AG04450 (cell line): ENCODE results near the gene WNT7B. TPM values are rescaled to one million over a fixed set of nuclear protein-coding genes. Genes with fewer than 3 reads are reported as not detected.

ENCODE experiments used
- CTCF ChIA-PET: fragments of 300-600, 350-600 bp; formaldehyde crosslinking; extraction: SDS; loops from one replicate; lab custom pipeline; 2022; ENCODE audit warnings: antibody characterized with exemption, inconsistent platforms; lab: Charles Lee
- POLR2A ChIA-PET: fragments of 350-600 bp; formaldehyde crosslinking; extraction: SDS; loops from one replicate; lab custom pipeline; 2021; ENCODE audit warnings: antibody characterized with exemption, inconsistent platforms; lab: Yijun Ruan, JAX
- DNase-seq: peaks from one replicate; pipeline ENCODE4 v3.0.0-alpha.2; 2011; ENCODE audit warnings: low read depth, low spot score
- H3K27ac ChIP-seq: one replicate; pipeline ENCODE4 v1.5.1; 2012; ENCODE audit warnings: low read depth, low read length, control low read depth
- H3K27me3 ChIP-seq: one replicate; pipeline ENCODE4 v1.6.0; 2012; ENCODE audit warnings: low read length; ENCODE audit not compliant: control insufficient read depth, insufficient read depth
- H3K4me3 ChIP-seq: 2 replicates; pipeline ENCODE4 v1.5.1; 2011; ENCODE audit warnings: mild to moderate bottlenecking, low read depth, low read length, control low read depth
- H3K9me3 ChIP-seq: 2 replicates; pipeline ENCODE4 v1.5.1; 2012; ENCODE audit warnings: low read length; ENCODE audit not compliant: control insufficient read depth, insufficient read depth
- CTCF ChIP-seq: IDR thresholded peaks from 2 replicates; pipeline ENCODE4 v1.5.1; 2011; ENCODE audit warnings: low read depth, low read length, control low read depth, inconsistent platforms
- polyA plus RNA-seq: library from polyadenylated mRNA; depleted of rRNA; stranded (reverse); fragments of >200 nt; gene quantifications from 2 replicates; pipeline ENCODE4 v1.2.3, GENCODE V29; 2011

WNT7B gene
- polyA plus RNA-seq, 1 experiment: 0.56 TPM

- Histone ChIP-seq H3K9me3 (no peaks in the 10 kb centered on the region; the same call in 1 of the 2 replicates), H3K4me3 (no peak overlapping the region), H3K27me3 (no peaks in the 10 kb centered on the region), H3K27ac (no peak overlapping the region)
- no peak for TF ChIP-seq CTCF
- DNase-seq: no peak
- CTCF ChIA-PET: no interaction called here
- POLR2A ChIA-PET: no interaction called here
These were observed 48.1 kb downstream of the WNT7B start for GRCh38 chr22:45928726-45929368.

DNA sequence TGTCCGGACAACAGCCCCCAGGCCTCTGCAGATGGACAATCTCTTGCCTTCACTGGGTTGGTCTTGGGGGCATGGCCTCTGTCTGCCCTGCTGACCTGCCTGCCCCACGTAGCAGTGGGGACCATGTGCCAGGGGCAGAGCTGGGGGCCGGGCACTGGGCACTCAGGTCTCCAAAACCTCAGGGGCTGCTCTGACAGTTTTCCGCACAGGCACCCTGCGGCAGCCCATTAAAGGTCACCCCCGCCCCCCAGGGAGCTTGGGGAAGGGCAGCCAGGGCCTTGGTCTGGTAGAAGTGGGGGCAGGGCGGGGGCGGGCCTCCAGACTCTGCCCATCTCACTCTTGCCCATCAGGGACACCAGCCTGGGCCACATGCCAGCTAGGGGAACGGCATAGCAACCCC is 49.9 kb downstream of the WNT7B start:
- Histone ChIP-seq H3K27me3 (no peaks in the 10 kb centered on the region), H3K9me3 (no peaks in the 10 kb centered on the region; the same call in 1 of the 2 replicates), H3K4me3 (no peak overlapping the region), H3K27ac (no peak overlapping the region)
- TF ChIP-seq CTCF: no peak
- POLR2A ChIA-PET: no interaction called here
- CTCF ChIA-PET: no interaction called here
- no peak for DNase-seq

DNA sequence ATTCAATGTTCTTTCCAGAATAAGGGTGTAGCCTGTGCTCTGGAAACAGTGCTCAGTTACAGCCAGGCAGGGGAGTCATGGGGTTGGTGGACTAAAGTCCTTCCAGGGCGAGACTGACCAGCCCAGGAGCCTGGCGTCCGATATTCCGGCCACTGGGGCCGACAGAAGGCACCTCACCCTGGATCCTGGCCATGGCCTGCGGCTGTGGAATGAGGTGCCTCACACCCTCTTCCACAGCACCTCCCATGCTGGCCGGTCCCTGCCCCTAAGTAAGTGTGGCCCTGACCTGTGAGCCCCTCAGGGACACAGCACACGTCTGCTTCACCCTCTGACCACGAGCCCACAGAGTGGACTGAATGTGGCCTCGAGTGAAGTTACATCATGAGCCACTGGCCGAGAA is 50.5 kb downstream of the WNT7B start:
- no peak overlapping the region for H3K27ac ChIP-seq
- no peak for DNase-seq
- H3K4me3 ChIP-seq: no peak overlapping the region
- ChIA-PET CTCF (no interaction called here), POLR2A (no interaction called here)
- TF ChIP-seq CTCF: no peak
- no peaks in the 10 kb centered on the region for H3K27me3 ChIP-seq
- H3K9me3 ChIP-seq: no peaks in the 10 kb centered on the region; the same call in 1 of the 2 replicates

- Histone ChIP-seq H3K9me3 (no peaks in the 10 kb centered on the region; the same call in 1 of the 2 replicates), H3K4me3 (no peak overlapping the region), H3K27me3 (no peaks in the 10 kb centered on the region), H3K27ac (no peak overlapping the region)
- ChIA-PET CTCF (no interaction called here), POLR2A (no interaction called here)
- DNase-seq: no peak
- TF ChIP-seq CTCF: no peak
These were observed 51.1 kb downstream of the WNT7B start for GRCh38 chr22:45925811-45926351.

GRCh38 chr22:45923835-45924234 is 53.1 kb downstream of the WNT7B start:
- Histone ChIP-seq H3K27me3 (no peaks in the 10 kb centered on the region), H3K4me3 (no peak overlapping the region), H3K9me3 (no peaks in the 10 kb centered on the region), H3K27ac (no peak overlapping the region)
- DNase-seq: no peak
- no peak for TF ChIP-seq CTCF
- ChIA-PET CTCF (no interaction called here), POLR2A (no interaction called here)
